ENCODE results near the gene MAST2. TPM values are rescaled to one million over a fixed set of nuclear protein-coding genes. Genes with fewer than 3 reads are reported as not detected.

MAST2 gene
- total RNA-seq, 1 experiment from 2014 or later, result 77.0 TPM

DNA sequence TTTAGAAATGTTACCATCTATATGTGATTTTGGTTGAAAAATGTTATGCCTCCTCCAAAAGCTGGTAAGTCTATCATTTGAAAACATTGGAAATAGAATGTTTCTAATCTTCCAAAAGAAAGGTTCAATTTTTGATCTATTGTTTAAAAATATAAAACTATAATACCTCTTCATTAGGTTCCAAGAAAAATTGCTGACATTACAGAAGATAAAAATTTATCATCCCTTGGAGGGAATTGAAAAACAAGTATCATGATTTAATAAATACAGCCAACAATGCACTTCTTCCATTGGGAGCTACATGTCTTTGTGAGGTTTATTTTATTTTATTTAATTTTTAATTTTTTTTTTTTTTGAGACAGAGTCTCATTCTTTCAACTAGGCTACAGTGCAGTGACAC, 180.6 kb downstream of the MAST2 start:
- intact Hi-C loops (cut with micrococcal nuclease; ENCODE audit: unreplicated experiment), result no loop called here
- H3K4me1 ChIP-seq (ENCODE audit: control insufficient read depth, insufficient read depth, low read length), result peaks cover 7% of the 10 kb centered on the region
- in situ Hi-C loops (cut with HindIII; ENCODE audit: low pct_unique_long_range_greater_than_20kb, low sequenced_read_pairs), result no loop called here
- no peaks in the 10 kb centered on the region for H3K9me3 ChIP-seq (ENCODE audit: control insufficient read depth, insufficient read depth, low read depth, low read length)
- TF ChIP-seq SIN3A (IDR thresholded peaks at IDR 0.05; ENCODE audit: borderline replicate concordance, insufficient read depth, low read depth, low read length) (no peak), POLR2AphosphoS5 (IDR thresholded peaks at IDR 0.05; ENCODE audit: low read depth, low read length) (no peak), TCF7L2 (IDR thresholded peaks at IDR 0.05; ENCODE audit: low read depth, low read length) (no peak)
- TF ChIP-seq, protein P1, sequence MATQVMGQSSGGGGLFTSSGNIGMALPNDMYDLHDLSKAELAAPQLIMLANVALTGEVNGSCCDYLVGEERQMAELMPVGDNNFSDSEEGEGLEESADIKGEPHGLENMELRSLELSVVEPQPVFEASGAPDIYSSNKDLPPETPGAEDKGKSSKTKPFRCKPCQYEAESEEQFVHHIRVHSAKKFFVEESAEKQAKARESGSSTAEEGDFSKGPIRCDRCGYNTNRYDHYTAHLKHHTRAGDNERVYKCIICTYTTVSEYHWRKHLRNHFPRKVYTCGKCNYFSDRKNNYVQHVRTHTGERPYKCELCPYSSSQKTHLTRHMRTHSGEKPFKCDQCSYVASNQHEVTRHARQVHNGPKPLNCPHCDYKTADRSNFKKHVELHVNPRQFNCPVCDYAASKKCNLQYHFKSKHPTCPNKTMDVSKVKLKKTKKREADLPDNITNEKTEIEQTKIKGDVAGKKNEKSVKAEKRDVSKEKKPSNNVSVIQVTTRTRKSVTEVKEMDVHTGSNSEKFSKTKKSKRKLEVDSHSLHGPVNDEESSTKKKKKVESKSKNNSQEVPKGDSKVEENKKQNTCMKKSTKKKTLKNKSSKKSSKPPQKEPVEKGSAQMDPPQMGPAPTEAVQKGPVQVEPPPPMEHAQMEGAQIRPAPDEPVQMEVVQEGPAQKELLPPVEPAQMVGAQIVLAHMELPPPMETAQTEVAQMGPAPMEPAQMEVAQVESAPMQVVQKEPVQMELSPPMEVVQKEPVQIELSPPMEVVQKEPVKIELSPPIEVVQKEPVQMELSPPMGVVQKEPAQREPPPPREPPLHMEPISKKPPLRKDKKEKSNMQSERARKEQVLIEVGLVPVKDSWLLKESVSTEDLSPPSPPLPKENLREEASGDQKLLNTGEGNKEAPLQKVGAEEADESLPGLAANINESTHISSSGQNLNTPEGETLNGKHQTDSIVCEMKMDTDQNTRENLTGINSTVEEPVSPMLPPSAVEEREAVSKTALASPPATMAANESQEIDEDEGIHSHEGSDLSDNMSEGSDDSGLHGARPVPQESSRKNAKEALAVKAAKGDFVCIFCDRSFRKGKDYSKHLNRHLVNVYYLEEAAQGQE (IDR thresholded peaks at IDR 0.05; ENCODE audit: insufficient read depth in 1 of 2, low read depth in 2 of 2, low read length in 1 of 2), result no peak
- TF ChIP-seq, protein P2, sequence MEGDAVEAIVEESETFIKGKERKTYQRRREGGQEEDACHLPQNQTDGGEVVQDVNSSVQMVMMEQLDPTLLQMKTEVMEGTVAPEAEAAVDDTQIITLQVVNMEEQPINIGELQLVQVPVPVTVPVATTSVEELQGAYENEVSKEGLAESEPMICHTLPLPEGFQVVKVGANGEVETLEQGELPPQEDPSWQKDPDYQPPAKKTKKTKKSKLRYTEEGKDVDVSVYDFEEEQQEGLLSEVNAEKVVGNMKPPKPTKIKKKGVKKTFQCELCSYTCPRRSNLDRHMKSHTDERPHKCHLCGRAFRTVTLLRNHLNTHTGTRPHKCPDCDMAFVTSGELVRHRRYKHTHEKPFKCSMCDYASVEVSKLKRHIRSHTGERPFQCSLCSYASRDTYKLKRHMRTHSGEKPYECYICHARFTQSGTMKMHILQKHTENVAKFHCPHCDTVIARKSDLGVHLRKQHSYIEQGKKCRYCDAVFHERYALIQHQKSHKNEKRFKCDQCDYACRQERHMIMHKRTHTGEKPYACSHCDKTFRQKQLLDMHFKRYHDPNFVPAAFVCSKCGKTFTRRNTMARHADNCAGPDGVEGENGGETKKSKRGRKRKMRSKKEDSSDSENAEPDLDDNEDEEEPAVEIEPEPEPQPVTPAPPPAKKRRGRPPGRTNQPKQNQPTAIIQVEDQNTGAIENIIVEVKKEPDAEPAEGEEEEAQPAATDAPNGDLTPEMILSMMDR (IDR thresholded peaks at IDR 0.05), result no peak
- H3K36me3 ChIP-seq (ENCODE audit: control insufficient read depth, insufficient read depth, low read length), result no peaks in the 10 kb centered on the region
- CTCF ChIA-PET, result no interaction called here
- no TSS peak for BruUV-seq (replicated peaks)
- H3K4me3 ChIP-seq (ENCODE audit: low read depth in 2 of 2, low read length in 2 of 2), result no peak overlapping the region
- POLR2A ChIA-PET, result interaction anchor here (0.5 to 0.7 kb wide), 2 partner anchors 101 to 1390 kb away, joined by 4 to 6 read pairs; no protein-coding TSS in a partner anchor
- H3K27me3 ChIP-seq (ENCODE audit: control insufficient read depth, insufficient read depth, low read length), result no peaks in the 10 kb centered on the region
- H3K27ac ChIP-seq (ENCODE audit: low read length), result no peak overlapping the region
- DNase-seq (ENCODE audit: low read depth, low spot score) (no peak), ATAC-seq (no peak)

DNA sequence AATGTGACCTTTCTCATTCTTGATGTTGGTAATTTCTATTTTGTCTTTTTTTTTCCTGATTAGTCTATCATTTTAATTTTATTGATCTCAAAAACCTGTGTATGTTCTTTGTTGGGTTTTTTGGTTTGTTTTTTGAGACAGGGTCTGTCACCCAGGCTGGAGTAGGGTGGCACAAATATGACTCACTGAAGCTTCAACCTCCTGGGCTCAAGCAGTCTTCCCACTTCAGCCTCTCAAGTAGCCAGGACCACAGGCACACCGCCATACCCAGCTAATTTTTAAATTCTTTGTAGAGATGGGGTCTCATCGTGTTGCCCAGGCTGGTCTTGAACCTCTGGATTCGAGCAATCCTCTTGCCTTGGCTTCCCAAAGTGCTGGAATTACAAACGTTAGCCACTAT, 183.8 kb downstream of the MAST2 start:
- in situ Hi-C loops (cut with HindIII; ENCODE audit: low pct_unique_long_range_greater_than_20kb, low sequenced_read_pairs) (no loop called here), intact Hi-C loops (cut with micrococcal nuclease; ENCODE audit: unreplicated experiment) (no loop called here)
- H3K9me3 ChIP-seq (ENCODE audit: control insufficient read depth, insufficient read depth, low read depth, low read length), result no peaks in the 10 kb centered on the region; the same call in 1 of the 2 replicates
- no peaks in the 10 kb centered on the region for H3K36me3 ChIP-seq (ENCODE audit: control insufficient read depth, insufficient read depth, low read length)
- no peaks in the 10 kb centered on the region for H3K27me3 ChIP-seq (ENCODE audit: control insufficient read depth, insufficient read depth, low read length)
- no peak overlapping the region for H3K4me3 ChIP-seq (ENCODE audit: low read depth in 2 of 2, low read length in 2 of 2)
- ChIA-PET POLR2A (no interaction called here), CTCF (no interaction called here)
- DNase-seq (ENCODE audit: low read depth, low spot score) (no peak), ATAC-seq (no peak)
- TF ChIP-seq, protein P2 (IDR thresholded peaks at IDR 0.05), result no peak
- no peak for TF ChIP-seq POLR2AphosphoS5 (IDR thresholded peaks at IDR 0.05; ENCODE audit: low read depth, low read length)
- TF ChIP-seq SIN3A (IDR thresholded peaks at IDR 0.05; ENCODE audit: borderline replicate concordance, insufficient read depth, low read depth, low read length), result no peak
- TF ChIP-seq TCF7L2 (IDR thresholded peaks at IDR 0.05; ENCODE audit: low read depth, low read length), result no peak
- TF ChIP-seq, protein P1 (IDR thresholded peaks at IDR 0.05; ENCODE audit: insufficient read depth in 1 of 2, low read depth in 2 of 2, low read length in 1 of 2), result no peak
- no TSS peak for BruUV-seq (replicated peaks)
- no peak overlapping the region for H3K27ac ChIP-seq (ENCODE audit: low read length)
- no peaks in the 10 kb centered on the region for H3K4me1 ChIP-seq (ENCODE audit: control insufficient read depth, insufficient read depth, low read length)
